K562 (cell line): Measurements from ENCODE around the gene FARSA. TPM values are rescaled to one million over a fixed set of nuclear protein-coding genes. Genes with fewer than 3 reads are reported as not detected.

ENCODE experiments used
- BACH1 ChIP-seq: fragments of 200-800 bp; sonication (Bioruptor generic); IDR thresholded peaks from 2 replicates; pipeline ENCODE4 v1.6.1; 2016; ENCODE audit warnings: missing genetic modification characterization, missing compliant biosample characterization
- BCOR ChIP-seq: fragments of 450-650 bp; IDR thresholded peaks from 2 replicates; pipeline ENCODE4 v1.6.1; 2016
- CBFA2T2 ChIP-seq: fragments of 450-650 bp; conservative IDR thresholded peaks from 2 replicates; pipeline ENCODE4 v1.6.1; 2017; ENCODE audit warnings: mild to moderate bottlenecking
- ELF4 ChIP-seq: fragments of 450-650 bp; formaldehyde crosslinking; IDR thresholded peaks from 2 replicates; pipeline ENCODE4 v1.4.0; 2022; ENCODE audit warnings: missing genetic modification characterization
- FIP1L1 ChIP-seq: fragments of 200-400 bp; formaldehyde crosslinking; IDR thresholded peaks from 2 replicates; pipeline ENCODE4 v1.6.1; 2018; ENCODE audit warnings: mild to moderate bottlenecking, low read depth, low read length; ENCODE audit not compliant: poor library complexity, severe bottlenecking
- FOXM1 ChIP-seq, 2 experiments: fragments of 450-650 bp in 1 of 2; sonication (generic) in 1 of 2; formaldehyde crosslinking in 1 of 2; IDR thresholded peaks; 2 replicates each; pipeline versions ENCODE4 v1.6.1 to v1.9.0; 2017 to 2022; ENCODE audit warnings: low read depth in 2 of 2, mild to moderate bottlenecking in 2 of 2, missing genetic modification reagents in 1 of 2, moderate library complexity in 1 of 2
- JUN ChIP-seq, 2 experiments: sonication (generic) in 1 of 2; formaldehyde crosslinking in 1 of 2; IDR thresholded peaks; 2 replicates each; pipeline versions ENCODE4 v1.6.1 to v1.8.0; 2012 to 2022; ENCODE audit warnings: borderline replicate concordance in 2 of 2, mild to moderate bottlenecking in 2 of 2, improper control_type of control experiment in 1 of 2, low read depth in 1 of 2, low read length in 1 of 2, missing genetic modification reagents in 1 of 2
- LEF1 ChIP-seq: fragments of 450-650 bp; IDR thresholded peaks from 2 replicates; pipeline ENCODE4 v1.6.1; 2016; ENCODE audit warnings: mild to moderate bottlenecking
- MCM3 ChIP-seq: fragments of 450-650 bp; IDR thresholded peaks from 2 replicates; pipeline ENCODE4 v1.6.1; 2016
- POLR2A ChIP-seq: fragments of 450-650 bp; conservative IDR thresholded peaks from 2 replicates; pipeline ENCODE4 v1.6.1; 2016
- RBM25 ChIP-seq: fragments of 200-400 bp; formaldehyde crosslinking; IDR thresholded peaks from 2 replicates; pipeline ENCODE4 v1.6.1; 2018; ENCODE audit warnings: low read length, low read depth, moderate library complexity; ENCODE audit not compliant: severe bottlenecking
- SMARCA5 ChIP-seq: fragments of 450-650 bp; IDR thresholded peaks from 2 replicates; pipeline ENCODE4 v1.6.1; 2016
- U2AF2 ChIP-seq: fragments of 200-400 bp; formaldehyde crosslinking; optimal IDR thresholded peaks from 2 replicates; pipeline ENCODE3; 2017; ENCODE audit warnings: low read depth, mild to moderate bottlenecking, low read length
- ZBTB7A ChIP-seq: IDR thresholded peaks from 2 replicates; pipeline ENCODE4 v1.6.1; 2011; ENCODE audit warnings: low read depth, mild to moderate bottlenecking, low read length, moderate library complexity, borderline replicate concordance; ENCODE audit not compliant: control insufficient read depth
- ZFP36 ChIP-seq: fragments of 150-350 bp; IDR thresholded peaks from 2 replicates; pipeline ENCODE4 v1.6.1; 2018; ENCODE audit warnings: low read length, low read depth; ENCODE audit not compliant: partially characterized antibody
- ZNF696 ChIP-seq: fragments of 250-450 bp; sonication (Bioruptor Pico); conservative IDR thresholded peaks from 2 replicates; pipeline ENCODE4 v1.4.0; 2020; ENCODE audit warnings: mild to moderate bottlenecking, moderate library complexity
- ZNF76 ChIP-seq: fragments of 250-450 bp; sonication (Bioruptor Pico); IDR thresholded peaks from 2 replicates; pipeline ENCODE4 v1.4.0; 2020; ENCODE audit warnings: mild to moderate bottlenecking, moderate library complexity, borderline replicate concordance
- polyA plus RNA-seq, 8 experiments: library from polyadenylated mRNA; depleted of rRNA in 4 of 8; stranded (reverse) in 5 of 8; unstranded in 3 of 8; fragments of >200 nt; fragmentation: Nextera tagmentation in 2 of 8; fragmentation: Illumina TruSeq in 1 of 8; extraction: Ambion mirVana in 2 of 8; extraction: Trizol in 1 of 8; gene quantifications; 2 replicates each; pipeline versions ENCODE4 v1.2.1 to v1.2.3, GENCODE V29; 2011 to 2014; ENCODE audit warnings: inconsistent platforms in 1 of 8, missing spikeins in 1 of 8
- total RNA-seq, 7 experiments: library from RNA; depleted of rRNA in 6 of 7; stranded (reverse); fragments of >200 nt in 6 of 7; fragmentation: Illumina TruSeq in 2 of 7; extraction: Trizol in 2 of 7; gene quantifications; 2 replicates each; pipeline versions ENCODE4 v1.2.1 to v1.2.3, GENCODE V29; 2011 to 2021; ENCODE audit warnings: low replicate concordance in 1 of 7
- TF ChIP-seq, protein P1 (sequence below): fragments of 200-600 bp; sonication (generic); IDR thresholded peaks from one replicate; pipeline ENCODE4 v1.6.1; 2012; ENCODE audit warnings: mild to moderate bottlenecking, low read depth, low read length, inconsistent platforms

FARSA gene
- total and polyA plus RNA-seq, 9 of the 15 experiments (the other 6 are each of a cell fraction or from before 2014, with no cell fraction given), result 25.2 to 237 (median 89.6) TPM

- TF ChIP-seq, protein P1, sequence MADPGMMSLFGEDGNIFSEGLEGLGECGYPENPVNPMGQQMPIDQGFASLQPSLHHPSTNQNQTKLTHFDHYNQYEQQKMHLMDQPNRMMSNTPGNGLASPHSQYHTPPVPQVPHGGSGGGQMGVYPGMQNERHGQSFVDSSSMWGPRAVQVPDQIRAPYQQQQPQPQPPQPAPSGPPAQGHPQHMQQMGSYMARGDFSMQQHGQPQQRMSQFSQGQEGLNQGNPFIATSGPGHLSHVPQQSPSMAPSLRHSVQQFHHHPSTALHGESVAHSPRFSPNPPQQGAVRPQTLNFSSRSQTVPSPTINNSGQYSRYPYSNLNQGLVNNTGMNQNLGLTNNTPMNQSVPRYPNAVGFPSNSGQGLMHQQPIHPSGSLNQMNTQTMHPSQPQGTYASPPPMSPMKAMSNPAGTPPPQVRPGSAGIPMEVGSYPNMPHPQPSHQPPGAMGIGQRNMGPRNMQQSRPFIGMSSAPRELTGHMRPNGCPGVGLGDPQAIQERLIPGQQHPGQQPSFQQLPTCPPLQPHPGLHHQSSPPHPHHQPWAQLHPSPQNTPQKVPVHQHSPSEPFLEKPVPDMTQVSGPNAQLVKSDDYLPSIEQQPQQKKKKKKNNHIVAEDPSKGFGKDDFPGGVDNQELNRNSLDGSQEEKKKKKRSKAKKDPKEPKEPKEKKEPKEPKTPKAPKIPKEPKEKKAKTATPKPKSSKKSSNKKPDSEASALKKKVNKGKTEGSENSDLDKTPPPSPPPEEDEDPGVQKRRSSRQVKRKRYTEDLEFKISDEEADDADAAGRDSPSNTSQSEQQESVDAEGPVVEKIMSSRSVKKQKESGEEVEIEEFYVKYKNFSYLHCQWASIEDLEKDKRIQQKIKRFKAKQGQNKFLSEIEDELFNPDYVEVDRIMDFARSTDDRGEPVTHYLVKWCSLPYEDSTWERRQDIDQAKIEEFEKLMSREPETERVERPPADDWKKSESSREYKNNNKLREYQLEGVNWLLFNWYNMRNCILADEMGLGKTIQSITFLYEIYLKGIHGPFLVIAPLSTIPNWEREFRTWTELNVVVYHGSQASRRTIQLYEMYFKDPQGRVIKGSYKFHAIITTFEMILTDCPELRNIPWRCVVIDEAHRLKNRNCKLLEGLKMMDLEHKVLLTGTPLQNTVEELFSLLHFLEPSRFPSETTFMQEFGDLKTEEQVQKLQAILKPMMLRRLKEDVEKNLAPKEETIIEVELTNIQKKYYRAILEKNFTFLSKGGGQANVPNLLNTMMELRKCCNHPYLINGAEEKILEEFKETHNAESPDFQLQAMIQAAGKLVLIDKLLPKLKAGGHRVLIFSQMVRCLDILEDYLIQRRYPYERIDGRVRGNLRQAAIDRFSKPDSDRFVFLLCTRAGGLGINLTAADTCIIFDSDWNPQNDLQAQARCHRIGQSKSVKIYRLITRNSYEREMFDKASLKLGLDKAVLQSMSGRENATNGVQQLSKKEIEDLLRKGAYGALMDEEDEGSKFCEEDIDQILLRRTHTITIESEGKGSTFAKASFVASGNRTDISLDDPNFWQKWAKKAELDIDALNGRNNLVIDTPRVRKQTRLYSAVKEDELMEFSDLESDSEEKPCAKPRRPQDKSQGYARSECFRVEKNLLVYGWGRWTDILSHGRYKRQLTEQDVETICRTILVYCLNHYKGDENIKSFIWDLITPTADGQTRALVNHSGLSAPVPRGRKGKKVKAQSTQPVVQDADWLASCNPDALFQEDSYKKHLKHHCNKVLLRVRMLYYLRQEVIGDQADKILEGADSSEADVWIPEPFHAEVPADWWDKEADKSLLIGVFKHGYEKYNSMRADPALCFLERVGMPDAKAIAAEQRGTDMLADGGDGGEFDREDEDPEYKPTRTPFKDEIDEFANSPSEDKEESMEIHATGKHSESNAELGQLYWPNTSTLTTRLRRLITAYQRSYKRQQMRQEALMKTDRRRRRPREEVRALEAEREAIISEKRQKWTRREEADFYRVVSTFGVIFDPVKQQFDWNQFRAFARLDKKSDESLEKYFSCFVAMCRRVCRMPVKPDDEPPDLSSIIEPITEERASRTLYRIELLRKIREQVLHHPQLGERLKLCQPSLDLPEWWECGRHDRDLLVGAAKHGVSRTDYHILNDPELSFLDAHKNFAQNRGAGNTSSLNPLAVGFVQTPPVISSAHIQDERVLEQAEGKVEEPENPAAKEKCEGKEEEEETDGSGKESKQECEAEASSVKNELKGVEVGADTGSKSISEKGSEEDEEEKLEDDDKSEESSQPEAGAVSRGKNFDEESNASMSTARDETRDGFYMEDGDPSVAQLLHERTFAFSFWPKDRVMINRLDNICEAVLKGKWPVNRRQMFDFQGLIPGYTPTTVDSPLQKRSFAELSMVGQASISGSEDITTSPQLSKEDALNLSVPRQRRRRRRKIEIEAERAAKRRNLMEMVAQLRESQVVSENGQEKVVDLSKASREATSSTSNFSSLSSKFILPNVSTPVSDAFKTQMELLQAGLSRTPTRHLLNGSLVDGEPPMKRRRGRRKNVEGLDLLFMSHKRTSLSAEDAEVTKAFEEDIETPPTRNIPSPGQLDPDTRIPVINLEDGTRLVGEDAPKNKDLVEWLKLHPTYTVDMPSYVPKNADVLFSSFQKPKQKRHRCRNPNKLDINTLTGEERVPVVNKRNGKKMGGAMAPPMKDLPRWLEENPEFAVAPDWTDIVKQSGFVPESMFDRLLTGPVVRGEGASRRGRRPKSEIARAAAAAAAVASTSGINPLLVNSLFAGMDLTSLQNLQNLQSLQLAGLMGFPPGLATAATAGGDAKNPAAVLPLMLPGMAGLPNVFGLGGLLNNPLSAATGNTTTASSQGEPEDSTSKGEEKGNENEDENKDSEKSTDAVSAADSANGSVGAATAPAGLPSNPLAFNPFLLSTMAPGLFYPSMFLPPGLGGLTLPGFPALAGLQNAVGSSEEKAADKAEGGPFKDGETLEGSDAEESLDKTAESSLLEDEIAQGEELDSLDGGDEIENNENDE, result no peak
- TF ChIP-seq POLR2A, result no peak
- TF ChIP-seq U2AF2, result no peak
- TF ChIP-seq RBM25, result peak; percentile 77
- TF ChIP-seq ZFP36, result peak; percentile 67
- no peak for TF ChIP-seq CBFA2T2
- TF ChIP-seq SMARCA5, result 0 out of 2 replicates have a peak, but pooled peaks have one; percentile 50
- no peak for TF ChIP-seq ZNF696
- TF ChIP-seq JUN (IDR thresholded peaks at IDR 0.05; ENCODE audit: borderline replicate concordance, low read depth, low read length), result no peak
- TF ChIP-seq JUN (CRISPR knock-in tag; IDR thresholded peaks at IDR 0.05; ENCODE audit: borderline replicate concordance), result no peak
- peak; percentile 92 for TF ChIP-seq BCOR
- no peak for TF ChIP-seq FIP1L1
- no peak for TF ChIP-seq MCM3
- TF ChIP-seq ZBTB7A, result no peak
- TF ChIP-seq BACH1 (tag), result no peak
- 0 out of 2 replicates have a peak, but pooled peaks have one; percentile 59 for TF ChIP-seq ELF4
- TF ChIP-seq LEF1, result no peak
- TF ChIP-seq FOXM1 (IDR thresholded peaks at IDR 0.05; ENCODE audit: low read depth), result no peak
- no peak for TF ChIP-seq FOXM1 (CRISPR knock-in tag; IDR thresholded peaks at IDR 0.05; ENCODE audit: low read depth)
- no peak for TF ChIP-seq ZNF76 (CRISPR knock-in tag)
Measured at GRCh38 chr19:12970070-12970820, 36.7 kb upstream of the FARSA start (continued).
